Endodermal cell (in vitro differentiated cells): ENCODE results near the gene TMEM39A. TPM values are rescaled to one million over a fixed set of nuclear protein-coding genes. Genes with fewer than 3 reads are reported as not detected.
A peak's percentile ranks its signal among the peaks of the same experiment; 100 is the strongest.

Source experiments
- DNase-seq: peaks from one replicate; pipeline ENCODE4 v3.0.0-alpha.2; 2017
- H3K27ac ChIP-seq: 2 replicates; pipeline ENCODE4 v1.5.1; 2013; ENCODE audit warnings: mild to moderate bottlenecking, low read depth, low read length, moderate library complexity
- H3K27me3 ChIP-seq: 2 replicates; pipeline ENCODE4 v1.6.1; 2013; ENCODE audit warnings: mild to moderate bottlenecking, low read length, moderate library complexity; ENCODE audit not compliant: insufficient read depth, control insufficient read depth, poor library complexity, severe bottlenecking
- H3K36me3 ChIP-seq: 2 replicates; pipeline ENCODE4 v1.7.0; 2013; ENCODE audit warnings: mild to moderate bottlenecking, low read length, moderate library complexity; ENCODE audit not compliant: control insufficient read depth, insufficient read depth
- H3K4me1 ChIP-seq: one replicate; pipeline ENCODE4 v1.7.0; 2013; ENCODE audit warnings: low read length; ENCODE audit not compliant: control insufficient read depth, insufficient read depth
- H3K4me3 ChIP-seq: 2 replicates; pipeline ENCODE4 v1.5.1; 2013; ENCODE audit warnings: mild to moderate bottlenecking, low read length, moderate library complexity
- H3K9ac ChIP-seq: 2 replicates; pipeline ENCODE4 v1.6.1; 2013; ENCODE audit warnings: mild to moderate bottlenecking, low read length, moderate library complexity; ENCODE audit not compliant: poor library complexity, severe bottlenecking; ENCODE audit errors: extremely low read depth
- H3K9me3 ChIP-seq: 2 replicates; pipeline ENCODE4 v1.6.1; 2013; ENCODE audit warnings: mild to moderate bottlenecking, low read length, moderate library complexity; ENCODE audit not compliant: control insufficient read depth
- H3K27ac Mint-ChIP-seq: 2 replicates; pipeline ENCODE4 v1.8.0; 2020; ENCODE audit warnings: mixed read lengths
- H3K27me3 Mint-ChIP-seq: 2 replicates; pipeline ENCODE4 v1.8.0; 2021; ENCODE audit warnings: mild to moderate bottlenecking, mixed read lengths; ENCODE audit not compliant: insufficient read depth
- H3K36me3 Mint-ChIP-seq: 2 replicates; pipeline ENCODE4 v1.8.0; 2020; ENCODE audit warnings: low read depth, mixed read lengths
- H3K4me1 Mint-ChIP-seq: 2 replicates; pipeline ENCODE4 v1.8.0; 2020; ENCODE audit warnings: mixed read lengths
- H3K4me3 Mint-ChIP-seq: 2 replicates; pipeline ENCODE4 v1.8.0; 2020; ENCODE audit warnings: mild to moderate bottlenecking, moderate library complexity, mixed read lengths
- H3K9me3 Mint-ChIP-seq: 2 replicates; pipeline ENCODE4 v1.8.0; 2020; ENCODE audit warnings: mild to moderate bottlenecking, mixed read lengths
- CTCF ChIP-seq: fragments of 200-600 bp; sonication (generic); conservative IDR thresholded peaks from 2 replicates; pipeline ENCODE4 v1.5.0; 2021; ENCODE audit warnings: antibody characterized with exemption, mild to moderate bottlenecking
- WGBS, 2 experiments: methylation state at CpG; one replicate each; pipeline versions ENCODE4 v1.1.5 to v1.1.7; 2013; ENCODE audit warnings: missing lambda C conversion rate in 2 of 2, mixed read lengths in 1 of 2; ENCODE audit not compliant: insufficient coverage in 1 of 2, insufficient read length in 1 of 2; 5-methylcytosine and 5-hydroxymethylcytosine counted together
- total RNA-seq, 2 donors: library from RNA; stranded (reverse); fragmentation: NEBNext Ultra II Directional in 1 of 2; extraction: Animal tissue kit (Norgen Biotek cat#: 25700) in 1 of 2; gene quantifications; 2 replicates in 1 of 2; 3 replicates in 1 of 2; pipeline ENCODE4 v1.2.1, GENCODE V29; 2021

Gene TMEM39A
- total RNA-seq, 2 donors from 2014 or later = 62.3 to 81.8 TPM

- peak; percentile 76 for TF ChIP-seq CTCF
- Mint-ChIP-seq H3K36me3 (peaks cover 3% of the 10 kb centered on the region), H3K4me1 (peaks cover 36% of the 10 kb centered on the region), H3K4me3 (no peak overlapping the region), H3K9me3 (peaks cover 12% of the 10 kb centered on the region), H3K27me3 (no peaks in the 10 kb centered on the region), H3K27ac (no peak overlapping the region)
- no peak overlapping the region for H3K27ac ChIP-seq
- H3K9me3 ChIP-seq = peaks cover 17% of the 10 kb centered on the region
- no peaks in the 10 kb centered on the region for H3K36me3 ChIP-seq
- WGBS, 2 experiments = 0 to 43% methylated on average over 1 to 2 of the region's 2 CpGs
- peaks cover 24% of the 10 kb centered on the region for H3K4me1 ChIP-seq
- no peaks in the 10 kb centered on the region for H3K27me3 ChIP-seq
- no peak overlapping the region for H3K9ac ChIP-seq
- peak; percentile 64 for DNase-seq
- peak overlapping the region; percentile 68 for H3K4me3 ChIP-seq
These were observed 43.2 kb downstream of the TMEM39A start for GRCh38 chr3:119420196-119420595.

DNA sequence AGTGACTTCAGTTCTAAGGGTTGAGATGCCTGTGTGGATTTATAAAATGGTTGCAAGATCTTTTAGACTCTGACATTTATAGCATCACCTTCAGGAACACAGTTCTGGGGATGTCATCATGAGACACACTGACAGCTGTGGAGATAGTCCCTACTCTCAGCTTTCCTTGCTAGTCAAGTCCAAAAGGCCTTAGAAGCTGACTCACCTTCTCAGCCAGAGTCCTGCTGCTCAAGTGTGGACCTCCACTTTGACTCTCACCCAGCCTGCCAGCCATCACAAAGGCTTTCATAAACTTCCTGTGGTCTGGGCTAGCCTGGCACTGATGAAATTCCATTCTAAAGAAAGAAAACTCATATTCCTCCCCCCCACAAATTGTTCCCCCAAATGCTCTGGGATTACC lies 44.8 kb downstream of the TMEM39A start:
- Mint-ChIP-seq H3K36me3 (peaks cover 9% of the 10 kb centered on the region), H3K4me3 (no peak overlapping the region), H3K4me1 (peaks cover 43% of the 10 kb centered on the region), H3K27ac (peak overlapping the region; percentile 84), H3K27me3 (no peaks in the 10 kb centered on the region), H3K9me3 (no peaks in the 10 kb centered on the region)
- H3K9me3 ChIP-seq = peaks cover 2% of the 10 kb centered on the region
- peaks cover 27% of the 10 kb centered on the region for H3K4me1 ChIP-seq
- peak overlapping the region; percentile 68 for H3K4me3 ChIP-seq
- H3K36me3 ChIP-seq = no peaks in the 10 kb centered on the region
- no peak for DNase-seq
- H3K9ac ChIP-seq = peak overlapping the region; percentile 36
- no peaks in the 10 kb centered on the region for H3K27me3 ChIP-seq
- TF ChIP-seq CTCF = no peak
- H3K27ac ChIP-seq = no peak overlapping the region

DNA sequence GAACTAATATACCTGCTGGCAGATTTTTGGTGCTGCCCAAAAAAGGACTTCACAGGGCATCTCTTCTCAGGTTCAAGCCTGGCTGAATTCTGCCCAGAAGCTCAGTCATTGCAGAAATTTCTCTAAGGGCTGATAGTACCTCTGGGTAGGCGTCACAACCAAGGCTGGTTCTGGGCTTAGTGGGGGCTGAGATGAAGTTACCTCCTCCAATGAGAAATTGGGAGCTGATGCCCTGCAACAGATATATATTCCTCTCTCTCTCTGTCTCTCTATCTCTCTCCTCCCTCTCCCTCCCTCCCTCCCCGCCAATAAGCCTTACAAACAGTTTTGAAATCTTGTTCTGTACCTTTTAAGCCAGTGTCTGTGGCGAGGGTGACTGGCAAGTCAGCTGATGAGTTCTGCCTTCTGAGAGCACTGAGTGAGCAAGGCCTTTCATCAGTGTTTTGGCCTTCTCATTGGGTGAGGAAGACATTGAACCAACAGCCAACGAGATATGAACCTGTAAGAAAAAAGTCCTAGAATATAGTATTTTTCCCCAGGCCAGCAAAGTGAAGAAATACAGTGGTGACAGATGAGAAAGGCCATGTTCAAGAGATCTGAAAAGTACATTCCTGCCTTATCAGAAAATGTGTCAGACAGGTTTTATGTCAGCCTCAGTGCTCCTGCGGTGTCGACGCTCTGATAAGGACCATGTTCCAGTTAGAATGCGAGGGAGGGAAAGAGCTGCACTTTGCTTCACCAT lies 45.5 kb downstream of the TMEM39A start:
- Histone ChIP-seq H3K9ac (peak overlapping the region; percentile 58), H3K4me1 (peaks cover 27% of the 10 kb centered on the region), H3K27me3 (no peaks in the 10 kb centered on the region), H3K36me3 (no peaks in the 10 kb centered on the region), H3K27ac (peak overlapping the region; percentile 85), H3K4me3 (peak overlapping the region; percentile 68), H3K9me3 (no peaks in the 10 kb centered on the region)
- peak; percentile 52 for DNase-seq
- TF ChIP-seq CTCF = no peak
- WGBS, 2 experiments = 68 to 71% methylated on average over 5 to 8 of the region's 8 CpGs
- Mint-ChIP-seq H3K4me1 (peaks cover 43% of the 10 kb centered on the region), H3K4me3 (peak overlapping the region; percentile 14), H3K36me3 (peaks cover 10% of the 10 kb centered on the region), H3K27me3 (no peaks in the 10 kb centered on the region), H3K27ac (peak overlapping the region; percentile 84), H3K9me3 (no peaks in the 10 kb centered on the region)
